Measurements from ENCODE around the gene LEMD2.

LEMD2 gene

DNA sequence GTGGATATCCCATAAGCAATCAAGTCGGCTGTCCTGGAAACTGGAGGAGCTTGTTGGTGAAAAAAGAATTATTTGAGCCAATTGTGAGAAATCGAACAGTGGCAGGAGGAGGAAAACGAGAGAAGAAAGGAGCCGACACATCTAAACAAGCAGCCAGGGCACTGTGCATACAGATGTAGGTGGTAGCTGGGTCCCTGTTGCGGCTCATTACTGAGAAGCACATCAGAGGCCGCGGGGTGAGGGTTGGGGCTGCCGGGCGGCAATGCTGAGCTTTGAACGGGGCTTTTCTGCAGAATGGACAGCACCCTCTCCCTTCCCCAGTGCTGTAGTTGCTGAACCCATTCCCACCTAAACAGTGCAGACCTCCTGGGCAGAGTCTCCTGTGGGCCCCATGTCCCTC, 4.1 kb upstream of the LEMD2 start:
- no peaks in the 10 kb centered on the region for H3K36me3 ChIP-seq (replicated peaks)
- no peak for DNase-seq
- H3K4me3 ChIP-seq (ENCODE audit: low read depth, low read length): no peak overlapping the region
- H3K27me3 ChIP-seq (replicated peaks): no peaks in the 10 kb centered on the region
- in situ Hi-C loops (cut with HindIII; ENCODE audit: low pct_ligation_motif_present, low sequenced_read_pairs): no loop called here
- TF ChIP-seq, protein P1, sequence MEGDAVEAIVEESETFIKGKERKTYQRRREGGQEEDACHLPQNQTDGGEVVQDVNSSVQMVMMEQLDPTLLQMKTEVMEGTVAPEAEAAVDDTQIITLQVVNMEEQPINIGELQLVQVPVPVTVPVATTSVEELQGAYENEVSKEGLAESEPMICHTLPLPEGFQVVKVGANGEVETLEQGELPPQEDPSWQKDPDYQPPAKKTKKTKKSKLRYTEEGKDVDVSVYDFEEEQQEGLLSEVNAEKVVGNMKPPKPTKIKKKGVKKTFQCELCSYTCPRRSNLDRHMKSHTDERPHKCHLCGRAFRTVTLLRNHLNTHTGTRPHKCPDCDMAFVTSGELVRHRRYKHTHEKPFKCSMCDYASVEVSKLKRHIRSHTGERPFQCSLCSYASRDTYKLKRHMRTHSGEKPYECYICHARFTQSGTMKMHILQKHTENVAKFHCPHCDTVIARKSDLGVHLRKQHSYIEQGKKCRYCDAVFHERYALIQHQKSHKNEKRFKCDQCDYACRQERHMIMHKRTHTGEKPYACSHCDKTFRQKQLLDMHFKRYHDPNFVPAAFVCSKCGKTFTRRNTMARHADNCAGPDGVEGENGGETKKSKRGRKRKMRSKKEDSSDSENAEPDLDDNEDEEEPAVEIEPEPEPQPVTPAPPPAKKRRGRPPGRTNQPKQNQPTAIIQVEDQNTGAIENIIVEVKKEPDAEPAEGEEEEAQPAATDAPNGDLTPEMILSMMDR (IDR thresholded peaks at IDR 0.05; ENCODE audit: low read depth, low read length, missing control alignments): no peak
- no peak overlapping the region for H3K27ac ChIP-seq

DNA sequence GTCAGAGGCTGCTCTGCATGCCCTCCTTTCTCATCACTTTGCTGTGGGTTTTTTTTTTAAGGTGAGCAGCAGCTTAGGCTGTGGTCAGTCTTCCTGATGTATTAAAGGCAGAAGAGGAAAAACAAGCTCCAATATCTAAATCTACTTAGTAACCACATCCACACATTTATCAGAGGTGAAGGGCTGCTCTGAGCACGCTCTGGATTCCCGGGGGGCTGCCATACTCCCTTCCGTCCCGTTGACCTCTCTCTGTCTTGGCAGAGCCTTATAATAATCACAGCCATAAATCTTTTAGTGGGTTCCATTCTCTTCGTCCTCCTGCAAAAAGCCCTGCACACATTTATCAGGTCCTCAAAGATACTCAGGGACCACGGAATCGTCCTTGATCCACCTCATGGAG, 2.7 kb upstream of the LEMD2 start:
- H3K4me3 ChIP-seq (ENCODE audit: low read depth, low read length): no peak overlapping the region
- DNase-seq: no peak
- TF ChIP-seq, protein P1 (IDR thresholded peaks at IDR 0.05; ENCODE audit: low read depth, low read length, missing control alignments): no peak
- no peaks in the 10 kb centered on the region for H3K36me3 ChIP-seq (replicated peaks)
- no peak overlapping the region for H3K27ac ChIP-seq
- no peaks in the 10 kb centered on the region for H3K27me3 ChIP-seq (replicated peaks)
- in situ Hi-C loops (cut with HindIII; ENCODE audit: low pct_ligation_motif_present, low sequenced_read_pairs): no loop called here

DNA sequence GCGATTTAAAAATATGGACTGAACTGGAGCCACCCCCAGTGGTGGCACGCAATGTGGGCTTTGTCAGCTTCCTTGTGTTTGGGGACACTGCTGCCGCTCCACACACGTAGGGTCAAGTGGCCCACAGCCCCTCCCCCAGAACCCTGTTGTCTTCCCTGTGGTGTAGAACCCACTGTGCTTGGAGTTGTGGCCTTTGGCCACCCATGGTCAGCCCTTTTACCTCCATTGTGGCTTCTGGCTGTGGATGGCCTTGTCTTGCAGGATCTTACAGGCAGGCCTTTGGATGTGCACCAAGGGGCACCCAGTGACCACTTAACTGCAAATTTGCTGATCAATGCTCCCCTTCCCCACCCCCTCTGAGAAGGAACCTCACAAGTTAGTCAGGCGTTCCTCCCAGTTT, 2.0 kb upstream of the LEMD2 start:
- H3K27ac ChIP-seq: no peak overlapping the region
- H3K36me3 ChIP-seq (replicated peaks): no peaks in the 10 kb centered on the region
- no peak overlapping the region for H3K4me3 ChIP-seq (ENCODE audit: low read depth, low read length)
- DNase-seq: no peak
- H3K27me3 ChIP-seq (replicated peaks): no peaks in the 10 kb centered on the region
- TF ChIP-seq, protein P1 (IDR thresholded peaks at IDR 0.05; ENCODE audit: low read depth, low read length, missing control alignments): no peak
- in situ Hi-C loops (cut with HindIII; ENCODE audit: low pct_ligation_motif_present, low sequenced_read_pairs): no loop called here

DNA sequence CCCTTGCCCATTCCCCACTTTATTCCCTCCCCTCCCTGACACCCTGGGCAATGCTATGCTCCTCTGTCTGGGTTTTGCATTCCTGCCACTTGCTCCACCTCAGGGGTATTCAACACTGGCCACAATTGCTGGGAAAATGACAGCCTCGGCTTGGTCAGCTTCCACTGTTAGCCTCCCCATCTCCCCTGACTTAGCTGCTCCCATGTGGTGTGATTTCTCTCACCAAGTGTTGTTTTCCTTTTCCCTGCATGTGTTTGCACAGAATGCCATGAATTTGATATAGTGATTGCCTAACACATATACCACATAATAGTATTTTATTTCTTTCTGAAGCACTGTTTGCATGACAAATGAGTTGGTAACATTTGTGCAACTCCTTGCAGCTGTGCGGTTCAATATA, 1.4 kb upstream of the LEMD2 start:
- in situ Hi-C loops (cut with HindIII; ENCODE audit: low pct_ligation_motif_present, low sequenced_read_pairs): no loop called here
- Histone ChIP-seq H3K27me3 (replicated peaks) (no peaks in the 10 kb centered on the region), H3K27ac (no peak overlapping the region), H3K4me3 (ENCODE audit: low read depth, low read length) (no peak overlapping the region), H3K36me3 (replicated peaks) (no peaks in the 10 kb centered on the region)
- TF ChIP-seq, protein P1 (IDR thresholded peaks at IDR 0.05; ENCODE audit: low read depth, low read length, missing control alignments): no peak
- no peak for DNase-seq

DNA sequence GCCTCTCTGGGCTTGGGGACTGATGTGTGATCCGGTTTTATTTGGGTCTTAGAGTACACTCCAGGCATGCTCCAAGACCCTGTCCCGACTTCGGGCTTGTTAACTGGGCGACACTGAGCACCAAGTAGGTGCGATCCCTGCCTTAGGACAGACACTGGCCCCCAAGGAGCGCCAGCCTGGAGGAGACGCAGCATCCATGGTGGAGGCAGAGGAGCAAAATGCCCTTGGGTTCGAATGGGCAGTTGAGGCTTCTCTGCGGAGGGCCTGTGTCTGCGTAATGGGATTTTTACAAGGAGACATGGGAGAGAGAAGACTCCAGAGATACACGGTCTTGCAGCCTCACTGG, 593 bp upstream of the LEMD2 start:
- Histone ChIP-seq H3K4me3 (ENCODE audit: low read depth, low read length) (peak overlapping the region; percentile 69), H3K27ac (peak overlapping the region; percentile 92), H3K27me3 (replicated peaks) (no peaks in the 10 kb centered on the region), H3K36me3 (replicated peaks) (peaks cover under 1% of the 10 kb centered on the region)
- TF ChIP-seq, protein P1 (IDR thresholded peaks at IDR 0.05; ENCODE audit: low read depth, low read length, missing control alignments): no peak
- in situ Hi-C loops (cut with HindIII; ENCODE audit: low pct_ligation_motif_present, low sequenced_read_pairs): no loop called here
- no peak for DNase-seq

DNA sequence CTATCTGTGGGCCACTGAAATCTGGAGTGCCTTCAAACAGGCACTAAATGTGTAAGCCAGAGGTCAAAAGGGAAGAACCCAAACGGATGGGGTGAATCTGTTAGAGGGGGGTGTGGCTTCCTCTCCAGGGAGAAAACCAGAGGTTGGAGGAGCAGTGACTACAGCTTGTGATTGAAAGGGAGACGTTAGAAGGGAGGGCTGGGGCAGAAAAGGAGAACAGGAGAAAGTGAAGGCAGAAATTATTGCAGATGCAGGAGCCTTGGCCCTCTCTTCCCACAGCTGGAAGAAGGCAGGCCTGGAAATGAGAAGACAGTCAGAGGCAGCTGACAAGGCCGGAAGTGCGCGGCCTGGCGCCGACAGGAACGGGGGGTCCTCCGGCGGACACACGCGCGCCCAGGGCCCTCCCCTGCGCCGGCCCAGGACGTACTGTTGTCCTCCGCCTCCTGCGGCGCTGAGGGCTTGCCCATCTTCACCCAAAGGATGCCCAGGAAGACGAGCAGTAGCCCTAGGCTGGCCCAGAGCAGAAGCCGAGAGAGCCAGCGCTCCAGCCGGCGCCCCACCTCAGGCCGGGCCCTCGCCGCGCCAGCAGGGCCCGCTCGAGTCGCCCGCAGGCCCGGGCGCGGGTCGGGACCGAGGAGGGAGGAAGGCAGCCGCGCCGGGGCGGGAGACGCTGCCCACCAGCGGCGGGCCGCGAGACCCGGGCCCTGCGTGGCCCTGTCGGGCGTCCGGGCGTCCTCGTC, 806 bp downstream of the LEMD2 start:
- TF ChIP-seq, protein P1 (IDR thresholded peaks at IDR 0.05; ENCODE audit: low read depth, low read length, missing control alignments): no peak
- in situ Hi-C loops (cut with HindIII; ENCODE audit: low pct_ligation_motif_present, low sequenced_read_pairs): no loop called here
- H3K36me3 ChIP-seq (replicated peaks): peaks cover 11% of the 10 kb centered on the region
- peak overlapping the region; percentile 69 for H3K4me3 ChIP-seq (ENCODE audit: low read depth, low read length)
- DNase-seq: peak; percentile 65
- no peaks in the 10 kb centered on the region for H3K27me3 ChIP-seq (replicated peaks)
- H3K27ac ChIP-seq: peak overlapping the region; percentile 92

All from brain microvascular endothelial cell (primary cell).